D721Med (cell line): ENCODE data around the gene PDE3A.
A peak's percentile ranks its signal among the peaks of the same experiment; 100 is the strongest.

Experiments used
- DNase-seq: peaks from one replicate; pipeline ENCODE4 v3.0.0; 2011; ENCODE audit warnings: low spot score; ENCODE audit not compliant: insufficient read length
- FAIRE-seq: peaks from 2 replicates; lab custom pipeline; 2011; peaks lifted over from hg19 to GRCh38; lab: Jason Lieb, UNC
- TF ChIP-seq, protein P1 (sequence below): IDR thresholded peaks from 2 replicates; pipeline ENCODE4 v1.5.1; 2012; ENCODE audit warnings: mild to moderate bottlenecking, control low read depth; ENCODE audit not compliant: insufficient read depth; ENCODE audit errors: missing control alignments

PDE3A gene

DNA sequence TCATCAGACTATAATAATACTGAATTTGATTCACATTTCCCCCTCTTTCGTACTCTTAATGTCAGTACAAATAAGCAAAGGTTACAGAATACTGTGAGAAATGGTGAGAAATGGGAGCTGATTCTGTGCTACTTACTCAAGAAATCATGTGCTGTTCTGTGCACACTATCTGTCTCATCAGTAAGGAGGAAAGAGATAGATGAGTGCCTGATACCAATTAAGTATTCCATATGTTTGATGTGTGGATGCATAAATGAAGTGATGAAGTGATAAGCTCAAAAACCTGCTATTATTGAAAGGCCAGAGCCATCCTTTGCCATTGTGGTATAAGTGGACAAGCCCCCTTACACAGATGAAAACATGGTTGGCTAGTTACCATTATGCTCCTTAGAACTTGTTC is 127.7 kb downstream of the PDE3A start:
- TF ChIP-seq, protein P1, sequence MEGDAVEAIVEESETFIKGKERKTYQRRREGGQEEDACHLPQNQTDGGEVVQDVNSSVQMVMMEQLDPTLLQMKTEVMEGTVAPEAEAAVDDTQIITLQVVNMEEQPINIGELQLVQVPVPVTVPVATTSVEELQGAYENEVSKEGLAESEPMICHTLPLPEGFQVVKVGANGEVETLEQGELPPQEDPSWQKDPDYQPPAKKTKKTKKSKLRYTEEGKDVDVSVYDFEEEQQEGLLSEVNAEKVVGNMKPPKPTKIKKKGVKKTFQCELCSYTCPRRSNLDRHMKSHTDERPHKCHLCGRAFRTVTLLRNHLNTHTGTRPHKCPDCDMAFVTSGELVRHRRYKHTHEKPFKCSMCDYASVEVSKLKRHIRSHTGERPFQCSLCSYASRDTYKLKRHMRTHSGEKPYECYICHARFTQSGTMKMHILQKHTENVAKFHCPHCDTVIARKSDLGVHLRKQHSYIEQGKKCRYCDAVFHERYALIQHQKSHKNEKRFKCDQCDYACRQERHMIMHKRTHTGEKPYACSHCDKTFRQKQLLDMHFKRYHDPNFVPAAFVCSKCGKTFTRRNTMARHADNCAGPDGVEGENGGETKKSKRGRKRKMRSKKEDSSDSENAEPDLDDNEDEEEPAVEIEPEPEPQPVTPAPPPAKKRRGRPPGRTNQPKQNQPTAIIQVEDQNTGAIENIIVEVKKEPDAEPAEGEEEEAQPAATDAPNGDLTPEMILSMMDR: no peak
- FAIRE-seq (no peak), DNase-seq (no peak)

DNA sequence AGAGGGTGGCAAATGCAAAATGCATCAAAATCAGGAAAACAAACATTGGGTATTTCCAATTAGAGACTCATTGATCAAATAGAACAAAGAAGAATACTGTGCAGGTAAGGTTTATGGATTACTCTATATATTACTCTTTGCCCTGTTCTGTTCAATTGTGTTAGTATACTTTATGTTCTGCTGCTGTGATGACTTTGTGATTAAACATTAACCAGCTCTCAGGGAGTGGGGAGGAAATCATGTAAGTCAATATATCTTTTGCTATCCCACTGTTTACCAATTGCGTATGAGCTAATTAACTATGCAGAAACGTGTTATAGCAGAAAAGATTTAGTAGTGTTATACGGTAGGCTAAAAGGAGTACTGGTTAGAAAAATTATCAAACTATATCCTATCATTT is 129.4 kb downstream of the PDE3A start:
- DNase-seq (no peak), FAIRE-seq (no peak)
- TF ChIP-seq, protein P1: no peak

DNA sequence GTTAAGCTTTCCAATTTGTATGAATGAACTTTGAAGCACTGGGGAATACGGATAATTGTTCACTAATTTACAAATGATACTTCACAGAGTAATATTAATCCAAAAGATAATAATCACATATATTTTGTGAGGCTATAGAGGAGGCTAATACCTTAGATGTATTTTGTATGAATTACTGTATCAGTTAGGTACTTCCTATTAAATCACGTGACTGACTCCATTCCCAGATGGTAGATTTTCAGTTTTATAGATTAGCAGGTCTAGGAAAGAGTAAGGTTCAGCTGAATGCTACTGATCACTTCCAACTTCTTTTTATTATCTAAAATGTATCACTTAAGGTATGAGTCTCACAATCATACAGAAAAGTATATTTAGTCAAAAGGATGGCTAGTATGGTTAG is 133.6 kb downstream of the PDE3A start:
- DNase-seq (no peak), FAIRE-seq (no peak)
- TF ChIP-seq, protein P1: no peak

DNA sequence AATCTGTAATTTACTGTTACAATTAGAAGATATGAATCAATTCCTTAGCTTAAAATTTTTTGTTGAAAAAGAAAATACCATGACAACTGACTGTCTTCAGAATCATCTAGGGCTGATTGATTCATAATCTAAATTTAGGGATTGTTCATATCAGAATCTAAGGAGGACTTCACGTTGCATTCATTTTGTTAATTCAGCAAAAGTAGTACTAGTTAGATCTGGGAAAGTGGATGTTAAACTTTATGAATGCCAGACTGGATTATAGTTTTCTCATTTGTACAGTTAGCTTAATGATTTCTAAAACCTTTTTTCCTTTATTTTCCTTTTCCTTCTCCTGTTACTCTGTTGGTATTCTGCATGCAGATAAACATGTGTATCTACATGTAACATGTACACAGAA is 135.5 kb downstream of the PDE3A start:
- TF ChIP-seq, protein P1: no peak
- FAIRE-seq (peak; percentile 29), DNase-seq (no peak)

DNA sequence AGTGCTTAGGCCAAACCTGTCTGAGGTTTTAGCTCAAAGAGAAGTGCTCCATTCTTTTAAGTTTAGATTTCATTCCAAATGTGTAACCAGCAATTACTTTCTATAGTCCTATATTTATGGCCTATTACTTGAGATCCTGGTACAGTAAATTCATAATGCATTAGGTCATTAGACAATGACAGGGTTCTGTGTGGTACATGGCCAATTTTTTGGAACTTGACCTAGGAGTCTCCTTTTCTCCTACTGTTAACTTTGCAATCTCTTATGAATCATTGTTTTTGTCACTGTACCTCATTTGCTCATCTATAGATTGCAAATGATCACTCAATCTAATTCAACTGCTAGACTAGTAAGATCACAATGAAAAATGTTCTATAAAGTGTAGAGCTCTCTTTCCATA is 136.7 kb downstream of the PDE3A start:
- FAIRE-seq: no peak
- TF ChIP-seq, protein P1: no peak
- no peak for DNase-seq

DNA sequence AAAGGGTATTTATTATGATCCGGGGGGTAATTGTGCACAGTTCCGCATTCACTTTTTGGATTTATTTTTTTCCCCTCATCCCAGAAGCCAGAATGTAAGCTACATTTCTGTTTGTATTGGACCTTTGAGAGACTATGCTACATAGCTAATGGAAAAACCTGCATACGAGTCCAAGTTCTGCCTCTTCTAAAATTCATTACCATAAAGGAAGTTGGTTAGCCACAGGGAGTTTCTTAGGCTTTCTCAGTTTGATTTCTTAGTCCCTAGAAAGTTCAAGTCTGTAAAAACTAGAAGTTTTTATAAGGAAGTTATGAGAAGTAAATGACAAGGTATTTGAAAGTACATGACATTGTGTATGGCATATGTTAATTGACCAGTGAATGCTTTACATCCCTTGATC is 138.7 kb downstream of the PDE3A start:
- TF ChIP-seq, protein P1: no peak
- DNase-seq (no peak), FAIRE-seq (no peak)

DNA sequence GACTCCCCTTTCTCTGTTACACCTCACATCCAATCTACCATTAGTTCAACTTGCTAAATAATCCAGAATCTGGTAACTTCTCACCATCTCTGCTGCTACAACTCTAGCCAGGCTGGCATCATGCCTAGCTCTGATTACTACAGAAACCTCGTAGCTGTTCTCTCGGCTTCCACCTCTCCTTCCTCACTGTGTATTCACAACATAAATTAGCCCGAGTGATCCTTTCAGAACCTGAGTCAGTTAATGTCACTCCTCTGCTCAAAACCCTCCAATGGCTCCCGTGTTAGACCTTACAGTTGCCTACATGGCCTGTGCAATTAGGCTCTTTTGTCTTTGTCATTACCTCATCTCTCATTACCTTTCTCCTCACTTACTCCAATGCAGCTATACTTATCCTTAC is 139.4 kb downstream of the PDE3A start:
- TF ChIP-seq, protein P1: no peak
- DNase-seq (no peak), FAIRE-seq (no peak)
